Activated T-helper 9 cell treated with anti-CD3 and anti-CD28 coated beads, Interleukin-2, amount 50 U/mL, for 16 hours (primary cell): ENCODE measurements around the gene PREX1.
"Not testable (repeated sequence)": the region's sequence is repeated elsewhere in the genome, so short reads cannot be mapped to it uniquely, and the experiment has no call there.

Experiments
- DNase-seq: peaks from one replicate; pipeline ENCODE4 v3.0.0-alpha.2; 2020; ENCODE audit warnings: low read depth

Gene PREX1, protein sequence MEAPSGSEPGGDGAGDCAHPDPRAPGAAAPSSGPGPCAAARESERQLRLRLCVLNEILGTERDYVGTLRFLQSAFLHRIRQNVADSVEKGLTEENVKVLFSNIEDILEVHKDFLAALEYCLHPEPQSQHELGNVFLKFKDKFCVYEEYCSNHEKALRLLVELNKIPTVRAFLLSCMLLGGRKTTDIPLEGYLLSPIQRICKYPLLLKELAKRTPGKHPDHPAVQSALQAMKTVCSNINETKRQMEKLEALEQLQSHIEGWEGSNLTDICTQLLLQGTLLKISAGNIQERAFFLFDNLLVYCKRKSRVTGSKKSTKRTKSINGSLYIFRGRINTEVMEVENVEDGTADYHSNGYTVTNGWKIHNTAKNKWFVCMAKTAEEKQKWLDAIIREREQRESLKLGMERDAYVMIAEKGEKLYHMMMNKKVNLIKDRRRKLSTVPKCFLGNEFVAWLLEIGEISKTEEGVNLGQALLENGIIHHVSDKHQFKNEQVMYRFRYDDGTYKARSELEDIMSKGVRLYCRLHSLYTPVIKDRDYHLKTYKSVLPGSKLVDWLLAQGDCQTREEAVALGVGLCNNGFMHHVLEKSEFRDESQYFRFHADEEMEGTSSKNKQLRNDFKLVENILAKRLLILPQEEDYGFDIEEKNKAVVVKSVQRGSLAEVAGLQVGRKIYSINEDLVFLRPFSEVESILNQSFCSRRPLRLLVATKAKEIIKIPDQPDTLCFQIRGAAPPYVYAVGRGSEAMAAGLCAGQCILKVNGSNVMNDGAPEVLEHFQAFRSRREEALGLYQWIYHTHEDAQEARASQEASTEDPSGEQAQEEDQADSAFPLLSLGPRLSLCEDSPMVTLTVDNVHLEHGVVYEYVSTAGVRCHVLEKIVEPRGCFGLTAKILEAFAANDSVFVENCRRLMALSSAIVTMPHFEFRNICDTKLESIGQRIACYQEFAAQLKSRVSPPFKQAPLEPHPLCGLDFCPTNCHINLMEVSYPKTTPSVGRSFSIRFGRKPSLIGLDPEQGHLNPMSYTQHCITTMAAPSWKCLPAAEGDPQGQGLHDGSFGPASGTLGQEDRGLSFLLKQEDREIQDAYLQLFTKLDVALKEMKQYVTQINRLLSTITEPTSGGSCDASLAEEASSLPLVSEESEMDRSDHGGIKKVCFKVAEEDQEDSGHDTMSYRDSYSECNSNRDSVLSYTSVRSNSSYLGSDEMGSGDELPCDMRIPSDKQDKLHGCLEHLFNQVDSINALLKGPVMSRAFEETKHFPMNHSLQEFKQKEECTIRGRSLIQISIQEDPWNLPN (N-terminal part only)

DNA sequence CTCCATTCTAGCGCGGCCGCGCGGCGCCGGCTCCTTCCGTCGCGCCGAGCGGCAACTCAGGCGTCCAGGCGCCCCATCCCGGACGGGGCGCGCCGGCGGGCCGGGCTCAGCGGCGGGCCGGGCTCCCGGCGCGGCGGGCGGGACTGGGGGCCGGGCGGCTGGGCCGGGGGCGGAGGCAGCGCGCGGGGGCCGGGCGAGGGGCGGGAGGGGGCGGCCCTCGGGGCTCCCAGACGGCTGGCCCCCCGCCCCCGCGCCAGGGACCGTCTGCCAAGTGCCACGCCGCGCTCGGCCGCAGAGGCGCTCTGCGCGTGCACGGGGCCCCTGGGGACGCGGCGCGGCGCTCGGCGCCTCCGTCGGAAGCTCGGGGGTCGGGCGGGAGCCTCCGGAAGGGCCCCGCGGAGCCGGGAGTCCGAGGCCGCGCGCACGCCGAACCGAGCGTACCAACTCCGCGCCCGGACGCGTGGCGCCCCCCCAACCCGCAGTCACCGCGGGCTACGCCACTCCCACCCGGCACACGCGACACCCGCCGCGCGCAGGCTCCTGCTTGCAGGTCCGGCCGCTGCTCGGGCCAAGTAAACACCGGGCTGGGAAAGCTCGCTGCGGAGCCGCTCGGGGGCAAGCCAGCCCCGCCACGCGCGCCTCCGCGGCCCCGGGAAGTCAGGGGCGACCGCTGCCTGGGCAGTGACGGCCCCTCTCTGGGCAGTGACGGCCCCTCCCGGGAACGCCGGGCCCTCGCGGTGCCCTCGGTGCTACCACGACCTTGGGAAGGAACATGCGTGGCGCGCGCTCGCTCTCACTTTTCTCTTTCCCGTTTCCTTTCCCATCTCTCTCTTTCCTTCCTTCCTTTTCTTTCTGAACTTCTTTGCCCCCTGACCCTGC, at the start of gene PREX1:
Gene PREX1, minus strand, starts transcription at position 145 of the 879 bp plus-strand sequence. Its CDS starts 139 bp downstream, at position 6.
- peak; percentile 77 for DNase-seq

DNA sequence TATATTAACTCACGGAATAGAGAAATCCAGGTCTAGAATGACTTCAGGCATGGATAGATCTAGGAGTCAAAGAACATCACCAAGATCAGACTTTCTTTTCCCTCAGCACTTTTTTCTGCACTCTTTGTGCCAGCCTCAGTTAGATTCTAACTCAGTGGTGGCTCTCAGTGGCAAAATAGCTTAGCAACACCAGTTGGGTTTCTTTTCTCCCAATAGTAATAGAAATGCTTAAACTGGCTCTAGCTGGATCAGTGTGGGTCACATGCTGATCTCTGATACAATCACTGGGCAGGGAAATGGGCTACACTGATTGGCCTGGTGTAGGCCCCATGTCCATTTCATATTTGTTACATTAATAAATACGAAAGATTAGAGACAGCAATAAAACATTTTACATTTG, 49.5 kb upstream of the PREX1 start:
- no peak for DNase-seq

DNA sequence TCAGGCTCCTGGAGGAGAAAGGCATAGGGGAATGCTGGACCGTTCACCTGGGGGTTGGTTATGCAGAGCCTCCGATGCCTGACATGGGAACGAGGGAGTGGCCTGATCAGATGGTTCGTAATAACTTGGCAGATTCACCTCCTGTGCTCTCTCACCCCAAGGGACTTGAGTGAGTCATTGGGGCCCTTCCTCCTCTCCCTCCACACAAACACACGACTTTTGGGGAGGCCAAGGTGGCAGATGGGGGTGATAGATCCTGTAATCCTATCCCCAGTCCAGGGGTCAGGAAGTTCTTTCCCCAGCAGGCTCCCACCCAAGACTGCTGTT, 48.1 kb upstream of the PREX1 start:
- DNase-seq = no peak

DNA sequence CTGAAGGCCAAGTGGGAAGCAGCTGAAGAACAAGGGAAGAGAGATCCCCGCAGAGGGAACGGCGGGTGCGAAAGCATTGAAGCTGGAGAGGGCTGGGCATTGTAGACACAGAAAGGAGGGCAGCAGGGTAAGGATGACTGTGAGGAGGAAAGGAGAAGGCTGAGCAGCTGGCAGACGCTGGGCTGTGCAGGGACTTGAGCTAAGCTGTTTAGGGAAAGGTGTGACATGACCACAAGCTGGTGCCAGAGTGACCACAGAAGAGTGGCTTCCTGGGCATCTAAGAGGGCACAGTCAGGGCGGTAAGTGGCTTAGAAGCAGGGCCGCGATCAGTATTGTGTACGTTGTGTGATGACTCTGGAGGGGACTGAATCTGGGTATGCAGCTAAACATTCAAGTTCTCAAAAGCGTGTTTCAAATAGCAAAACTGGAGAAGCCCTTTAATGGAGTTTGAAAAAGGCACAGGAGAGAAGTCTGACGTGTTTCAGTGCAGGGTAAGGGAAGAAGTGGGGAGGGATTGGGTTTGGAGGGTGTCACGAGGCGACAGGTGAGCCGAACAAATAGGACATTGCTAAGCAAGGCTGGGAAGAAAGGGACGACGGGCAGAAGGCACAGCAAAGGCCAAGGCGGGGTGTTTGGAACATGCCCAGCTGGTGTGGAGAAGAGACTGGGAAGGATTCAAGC, 47.6 kb upstream of the PREX1 start:
- DNase-seq = no peak

DNA sequence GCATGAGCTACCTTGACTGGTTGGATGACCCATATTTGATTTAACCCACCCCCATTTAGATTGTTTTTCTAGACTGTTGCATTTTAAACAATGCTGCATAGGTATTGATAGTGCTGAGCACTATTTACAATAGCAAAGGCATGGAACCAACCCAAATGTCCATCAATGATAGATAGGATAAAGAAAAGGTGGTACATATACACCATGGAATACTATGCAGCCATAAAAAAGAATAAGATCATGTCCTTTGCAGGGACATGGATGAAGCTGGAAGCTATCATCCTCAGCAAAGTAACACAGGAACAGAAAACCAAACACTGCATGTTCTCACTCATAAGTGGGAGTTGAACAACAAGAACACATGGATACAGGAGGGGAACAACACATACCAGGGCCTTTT, 41.6 kb upstream of the PREX1 start:
- DNase-seq = not testable (repeated sequence)

DNA sequence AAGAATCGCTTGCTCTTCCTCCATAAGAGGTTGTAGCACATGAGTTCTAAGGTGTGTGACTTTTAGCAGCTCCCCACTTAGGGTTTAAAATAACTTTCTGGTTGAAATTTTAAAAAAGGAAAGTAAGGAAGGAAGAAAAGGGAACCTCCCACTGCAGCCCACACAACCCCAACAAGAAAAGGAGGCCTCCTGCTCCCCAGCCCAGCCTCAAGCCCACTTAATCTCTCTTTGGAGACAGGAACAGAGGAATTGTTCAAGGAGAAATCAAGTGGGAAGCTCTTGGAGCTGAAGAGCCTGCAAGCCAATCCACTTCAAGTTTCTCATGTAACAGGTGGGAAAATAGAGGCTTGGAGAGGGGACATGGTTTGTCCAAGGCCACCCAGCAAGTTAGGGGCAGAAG, 39.1 kb upstream of the PREX1 start:
- no peak for DNase-seq

DNA sequence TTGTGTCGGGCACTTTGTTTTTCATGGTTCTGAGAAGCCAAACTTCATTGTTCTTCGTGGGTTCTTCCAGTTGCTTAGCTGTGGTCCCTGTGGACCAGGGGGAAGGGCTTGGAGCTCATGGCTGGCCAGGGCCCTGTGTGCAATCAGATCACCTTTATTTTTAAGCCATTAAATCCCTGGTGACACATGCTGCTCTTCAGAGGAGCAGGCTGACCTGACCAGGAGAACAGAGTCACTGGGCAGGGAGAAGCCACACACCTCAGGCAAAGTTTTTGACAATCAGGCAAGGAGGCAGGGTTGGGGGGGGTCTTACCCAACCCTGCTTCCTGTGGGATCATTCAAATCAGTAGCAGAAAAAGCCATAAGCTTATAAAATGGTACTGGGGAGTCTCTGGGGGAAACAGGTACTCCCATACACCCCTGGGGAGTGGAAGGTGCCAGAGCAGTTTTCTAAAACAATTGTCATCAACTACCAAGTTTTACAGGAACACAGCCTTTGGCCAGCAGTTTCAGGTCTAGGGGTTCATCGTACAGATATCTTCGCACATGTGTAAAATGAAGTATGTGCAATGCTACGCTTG, 37.0 kb upstream of the PREX1 start:
- DNase-seq = no peak

DNA sequence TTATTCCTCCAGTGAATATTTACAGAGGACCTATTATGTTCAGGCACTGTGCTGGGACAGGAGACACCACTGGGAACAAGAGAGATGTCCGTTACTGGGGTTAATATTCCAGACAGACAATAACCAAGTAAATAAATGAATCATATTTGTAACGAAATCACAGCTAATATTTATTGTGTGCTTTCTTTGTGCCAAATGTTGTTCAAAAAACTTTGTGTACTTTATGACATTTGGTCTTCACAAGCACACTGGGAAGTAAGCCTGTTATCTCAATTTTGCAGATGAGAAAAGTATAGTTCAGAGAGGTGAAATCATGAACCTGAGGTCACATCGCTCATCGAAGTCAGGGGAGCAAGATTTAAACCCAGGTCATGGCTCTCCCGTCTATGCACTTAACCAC, 36.5 kb upstream of the PREX1 start:
- DNase-seq = no peak

DNA sequence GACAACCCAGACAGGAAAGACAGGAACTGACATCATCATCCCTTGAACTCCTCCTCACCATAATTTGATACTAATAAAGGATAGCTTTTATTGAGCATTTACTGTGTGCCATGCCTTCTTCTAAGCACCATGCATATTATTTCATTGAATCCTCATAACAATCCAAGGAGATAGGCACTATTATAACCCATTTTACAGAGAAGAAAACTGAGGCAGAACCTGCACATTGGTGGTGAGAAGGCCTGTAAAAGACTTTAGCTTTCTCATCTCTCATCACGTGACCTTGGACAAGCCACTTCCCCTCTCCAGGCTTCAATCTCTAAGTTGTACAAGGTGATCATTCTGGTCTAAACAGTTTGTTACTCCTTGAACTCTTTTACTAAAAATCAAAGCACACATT, 34.5 kb upstream of the PREX1 start:
- DNase-seq = no peak

DNA sequence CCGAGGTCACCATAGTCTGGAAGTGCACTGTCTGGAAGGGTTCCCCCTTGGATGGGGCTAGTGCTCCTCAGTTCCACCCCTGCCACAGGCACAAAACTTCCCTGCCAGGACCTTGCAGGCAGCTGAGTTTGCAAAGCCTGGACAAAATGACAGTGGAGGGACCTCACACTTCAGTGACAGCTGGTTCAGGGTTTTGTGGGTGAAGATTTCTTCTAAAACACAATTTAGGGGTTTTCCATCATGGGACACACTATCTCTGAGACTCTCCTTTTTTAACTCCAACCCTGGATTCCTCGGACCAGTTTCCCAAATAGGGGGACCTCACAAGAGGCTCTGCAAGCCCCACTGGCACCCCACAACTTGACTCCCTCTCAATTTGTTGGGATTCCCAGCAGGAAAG, 33.6 kb upstream of the PREX1 start:
- DNase-seq = no peak

DNA sequence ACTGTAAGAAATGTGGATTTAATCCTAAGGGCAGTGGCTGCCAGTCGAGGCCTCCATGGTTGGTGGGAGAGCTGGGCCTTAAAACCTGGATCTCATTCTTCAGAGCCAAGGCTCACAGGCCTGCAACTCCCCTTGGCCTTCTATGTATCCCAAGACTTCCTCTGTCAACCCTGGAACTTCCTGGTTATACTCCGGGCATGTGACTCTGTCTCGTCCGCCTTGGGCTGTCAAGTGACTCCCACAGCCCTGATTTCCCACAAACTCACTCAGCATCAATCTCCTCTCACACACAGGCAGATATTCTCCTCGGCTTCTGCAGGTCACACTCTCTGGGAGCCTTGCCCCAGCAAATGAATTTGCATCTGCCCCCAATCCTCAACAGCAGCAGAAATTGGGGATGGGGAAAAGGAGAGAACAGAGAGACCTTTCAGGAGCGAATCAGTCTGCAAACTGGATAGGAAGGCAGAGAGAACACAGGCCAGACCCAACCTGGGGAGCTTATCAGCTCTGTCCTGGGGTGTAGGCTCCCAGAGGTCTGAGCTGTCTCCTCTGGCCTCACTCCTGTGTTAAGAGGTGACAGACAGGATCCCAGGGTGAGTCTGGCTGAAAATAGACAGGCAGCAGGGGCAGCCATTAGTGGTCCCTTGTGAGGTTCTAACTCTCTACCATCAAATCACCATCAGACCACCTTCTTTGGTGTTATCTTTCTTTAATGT, 30.4 kb upstream of the PREX1 start:
- no peak for DNase-seq

DNA sequence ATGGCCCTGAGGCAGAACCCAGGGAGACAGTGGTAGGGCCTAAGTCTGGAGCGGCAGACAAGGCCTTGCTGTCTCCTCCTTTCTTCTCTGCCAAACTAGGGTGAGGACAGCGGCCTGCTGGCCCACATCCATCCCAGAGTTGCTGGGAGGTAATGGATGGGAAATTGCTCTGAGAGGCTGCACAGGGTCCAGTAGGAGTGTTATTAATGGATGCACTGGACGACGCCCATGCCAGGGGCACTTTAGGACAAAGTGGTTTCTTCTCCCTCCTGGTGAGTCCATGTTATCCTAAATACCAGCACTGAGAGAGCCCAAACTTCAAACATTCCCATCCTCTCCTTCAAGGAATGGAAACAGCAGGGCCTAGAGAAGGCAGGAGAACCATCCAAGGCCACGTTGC, 28.3 kb upstream of the PREX1 start:
- no peak for DNase-seq

DNA sequence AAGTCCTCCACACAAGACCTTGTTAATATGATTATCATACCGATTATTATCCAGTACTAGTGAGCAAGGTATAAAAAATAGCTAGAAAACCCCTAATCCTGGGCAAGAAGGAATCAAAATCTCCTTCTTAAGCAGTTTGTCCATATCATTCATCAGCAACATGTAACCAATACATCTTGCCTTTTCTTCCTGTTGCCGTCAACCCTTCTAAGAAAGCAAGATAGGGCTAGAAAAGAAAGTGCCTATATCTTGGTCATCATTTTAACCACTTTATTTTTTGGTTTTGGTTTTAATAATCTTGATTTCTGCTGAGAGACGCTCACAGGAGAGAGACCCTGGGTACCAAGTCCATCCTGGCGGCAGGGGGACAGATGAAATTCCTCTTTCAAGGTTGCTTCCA, 27.2 kb upstream of the PREX1 start:
- no peak for DNase-seq

DNA sequence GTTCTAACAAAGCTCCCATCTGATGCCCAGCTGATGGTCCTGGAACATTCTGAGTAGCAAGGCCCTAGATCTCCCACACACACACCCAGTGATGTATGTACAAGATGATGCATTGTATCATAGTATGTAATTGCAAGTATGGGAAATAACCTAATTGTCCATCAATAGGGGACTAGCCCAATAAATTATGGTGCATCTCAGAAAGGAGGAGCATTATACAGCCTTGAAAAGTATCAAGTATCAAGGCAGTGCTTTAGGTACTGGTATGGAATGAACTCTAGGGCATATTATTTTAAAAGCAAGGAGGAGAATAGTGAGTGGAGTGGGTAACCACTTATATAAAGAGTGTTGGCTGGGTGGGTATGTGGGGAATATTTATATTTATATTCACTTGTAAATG, 24.8 kb upstream of the PREX1 start:
- no peak for DNase-seq

DNA sequence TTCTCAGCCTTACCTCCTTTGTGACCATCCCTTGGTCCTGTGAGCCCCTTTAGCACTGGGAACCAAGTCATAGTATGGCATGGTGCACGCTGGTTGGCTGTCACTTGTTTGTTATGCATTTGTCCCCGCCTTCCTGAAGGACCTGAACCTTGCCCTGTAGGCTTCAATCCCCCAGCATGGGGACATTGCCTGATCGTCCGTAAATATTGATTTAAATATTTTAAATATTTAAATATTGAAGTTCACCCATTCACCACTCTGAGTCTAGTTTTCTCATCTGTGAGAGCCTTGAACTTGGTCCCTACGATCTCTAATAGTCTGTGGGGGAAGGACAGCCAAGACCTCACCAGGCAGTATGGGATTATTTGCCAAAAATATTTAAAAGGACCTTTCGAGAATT, 23.8 kb upstream of the PREX1 start:
- DNase-seq = no peak

DNA sequence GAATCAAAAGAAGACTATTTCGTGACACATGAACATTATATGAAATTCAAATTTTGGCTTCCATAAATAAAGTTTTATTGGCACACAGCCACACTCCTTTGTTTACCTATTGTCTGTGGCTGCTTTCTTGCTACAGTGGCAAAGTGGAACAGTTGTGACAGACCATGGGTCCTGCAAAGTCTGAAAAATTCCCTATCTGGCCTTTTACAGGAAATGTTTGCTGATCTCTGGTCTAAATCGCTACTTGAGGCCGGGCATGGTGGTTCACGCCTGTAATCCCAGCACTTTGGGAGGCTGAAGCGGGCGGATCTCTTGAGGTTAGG, 23.1 kb upstream of the PREX1 start:
- DNase-seq = no peak

DNA sequence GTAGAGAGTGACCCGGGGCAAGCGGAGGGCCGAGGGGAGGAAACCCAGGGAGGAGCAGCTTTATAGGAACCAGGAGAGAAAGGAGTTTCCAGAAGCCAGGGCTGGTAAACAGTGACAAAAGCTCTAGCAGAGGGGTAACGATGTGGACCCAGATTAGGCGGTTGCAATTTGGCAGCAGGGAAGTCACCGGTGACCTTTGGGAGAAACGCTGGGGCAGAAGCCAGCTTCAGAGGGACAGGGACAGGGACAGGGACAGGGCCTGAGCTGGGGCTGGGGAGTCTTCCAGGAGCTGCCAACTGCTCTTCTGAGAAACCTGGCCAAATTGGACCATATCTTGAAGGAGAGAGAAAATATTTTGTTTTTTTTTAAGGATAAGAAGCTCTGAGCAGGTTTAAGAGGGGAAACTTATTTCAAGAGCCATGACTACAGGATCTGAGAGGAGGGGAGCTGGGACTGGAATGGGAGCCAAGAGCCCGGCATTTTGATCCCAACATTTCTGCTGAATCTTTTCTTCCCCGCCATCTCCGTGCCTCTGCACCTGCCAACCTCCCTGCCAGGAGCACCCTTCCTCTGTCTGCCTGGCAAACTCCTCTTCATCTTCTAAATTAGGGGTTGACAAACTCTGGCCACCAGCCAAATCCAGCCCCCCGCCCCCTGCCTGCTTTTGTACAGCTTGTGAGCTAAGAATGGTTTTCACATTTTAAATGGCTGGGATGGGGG, 22.6 kb upstream of the PREX1 start:
- no peak for DNase-seq

DNA sequence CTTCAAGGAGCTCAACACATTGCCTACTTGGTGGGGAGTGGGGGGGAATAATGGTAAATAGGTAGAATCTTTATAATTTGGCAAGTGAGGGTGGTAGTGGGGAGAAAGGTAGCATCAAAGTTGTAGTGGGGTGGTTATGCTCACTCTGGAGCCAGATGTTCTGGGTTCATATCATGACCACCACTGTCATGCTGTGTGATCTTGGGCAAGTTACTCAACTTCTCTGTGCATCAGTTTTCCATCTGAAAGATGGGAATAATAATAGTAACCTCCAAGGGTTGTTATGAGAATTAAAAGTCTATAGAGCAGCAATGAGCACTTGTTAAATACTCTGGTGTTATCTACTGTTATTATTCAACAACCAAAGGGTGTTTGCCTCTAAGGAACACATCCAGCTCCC, 22.0 kb upstream of the PREX1 start:
- no peak for DNase-seq

DNA sequence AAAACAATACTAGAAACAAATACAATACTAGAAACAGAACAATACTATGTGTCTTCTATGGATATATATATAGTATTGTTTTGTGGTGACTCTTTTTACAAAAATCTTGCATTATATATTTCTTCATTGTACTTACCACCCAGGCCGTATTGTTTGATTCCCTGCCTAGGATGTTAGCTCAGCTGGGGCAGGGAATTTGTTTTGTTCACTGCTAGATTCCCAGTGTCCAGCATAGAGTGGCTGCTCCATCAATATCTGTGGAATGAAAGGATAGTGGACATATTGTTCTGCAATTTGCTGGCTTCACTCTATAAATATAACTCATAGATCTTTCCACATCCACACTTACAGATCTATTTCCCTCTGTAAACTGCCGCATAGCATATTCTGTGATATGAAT, 21.5 kb upstream of the PREX1 start:
- DNase-seq = no peak
